Esophagus muscularis mucosa (tissue), 4 donors: Measurements from ENCODE around the gene OVOL2.

ENCODE experiments used
- CTCF ChIP-seq, 3 experiments: fragments of 200-600 bp in 2 of 3; fragments of 450-650 bp in 1 of 3; sonication (generic) in 2 of 3; IDR thresholded peaks; one replicate each; pipeline ENCODE4 v1.5.1; 2017 to 2019; ENCODE audit warnings: antibody characterized with exemption in 3 of 3, mild to moderate bottlenecking in 2 of 3, moderate library complexity in 1 of 3
- EP300 ChIP-seq: sonication (generic); formaldehyde crosslinking; IDR thresholded peaks from one replicate; pipeline ENCODE4 v1.6.1; 2017; ENCODE audit warnings: antibody characterized with exemption
- POLR2A ChIP-seq: fragments of 450-650 bp; IDR thresholded peaks from one replicate; pipeline ENCODE4 v1.6.1; 2017; ENCODE audit warnings: antibody characterized with exemption, moderate library complexity, mild to moderate bottlenecking, low read depth
- POLR2AphosphoS5 ChIP-seq, 2 donors: sonication (generic); formaldehyde crosslinking; IDR thresholded peaks; one replicate each; pipeline ENCODE4 v1.6.1; 2017; ENCODE audit warnings: antibody characterized with exemption in 2 of 2

DNA sequence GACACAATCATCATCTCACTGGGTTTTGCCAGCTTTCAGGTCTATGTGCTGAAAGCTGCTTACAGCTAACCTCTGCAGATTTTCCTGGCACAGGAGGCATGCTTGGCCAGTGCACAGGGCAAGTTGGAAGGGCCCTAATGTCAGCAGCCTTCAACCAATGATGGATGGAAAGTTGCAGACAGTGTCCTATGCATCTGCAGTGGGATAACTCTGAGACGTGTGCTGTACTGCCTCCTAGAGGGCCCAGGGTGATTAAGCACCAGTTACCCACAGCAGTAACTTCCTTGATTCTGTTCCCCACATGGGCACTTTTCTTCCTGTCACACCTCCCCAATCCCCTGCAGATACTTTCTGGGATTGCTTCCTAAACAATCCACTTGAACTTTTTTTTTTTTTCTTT lies 38.6 kb downstream of the OVOL2 start:
- TF ChIP-seq CTCF (IDR thresholded peaks at IDR 0.05), result peak in 2 of 3 experiments; percentile 15 to 41
- no peak for TF ChIP-seq POLR2A
- no peak for TF ChIP-seq POLR2AphosphoS5 (IDR thresholded peaks at IDR 0.05)
- TF ChIP-seq EP300, result no peak
